ENCODE results near the gene NME1.

Gene NME1

GRCh38 chr17:51133365-51133764 is 20.0 kb upstream of the NME1 start:
- H2AFZ ChIP-seq = no peak overlapping the region
- H3K4me1 ChIP-seq = no peaks in the 10 kb centered on the region
- TF ChIP-seq CTCF (IDR thresholded peaks at IDR 0.05) = no peak
- no peak overlapping the region for H3K9ac ChIP-seq
- H3K27me3 ChIP-seq (ENCODE audit: control insufficient read depth, insufficient read depth, low read length) = no peaks in the 10 kb centered on the region
- no peaks in the 10 kb centered on the region for H3K9me3 ChIP-seq (ENCODE audit: control insufficient read depth, low read length)
- H3K4me2 ChIP-seq (ENCODE audit: low read length) = no peak overlapping the region
- no peak overlapping the region for H3K4me3 ChIP-seq (ENCODE audit: low read depth, low read length)
- no peaks in the 10 kb centered on the region for H3K36me3 ChIP-seq (ENCODE audit: control insufficient read depth, insufficient read depth, low read length)
- no peak overlapping the region for H3K27ac ChIP-seq
- H3K79me2 ChIP-seq = no peaks in the 10 kb centered on the region

GRCh38 chr17:51135956-51136355 is 17.4 kb upstream of the NME1 start:
- Histone ChIP-seq H3K9ac (no peak overlapping the region), H3K27ac (no peak overlapping the region), H3K36me3 (ENCODE audit: control insufficient read depth, insufficient read depth, low read length) (no peaks in the 10 kb centered on the region), H2AFZ (no peak overlapping the region), H3K4me1 (no peaks in the 10 kb centered on the region), H3K79me2 (no peaks in the 10 kb centered on the region), H3K9me3 (ENCODE audit: control insufficient read depth, low read length) (no peaks in the 10 kb centered on the region), H3K4me2 (ENCODE audit: low read length) (no peak overlapping the region), H3K4me3 (ENCODE audit: low read depth, low read length) (no peak overlapping the region), H3K27me3 (ENCODE audit: control insufficient read depth, insufficient read depth, low read length) (no peaks in the 10 kb centered on the region)
- TF ChIP-seq CTCF (IDR thresholded peaks at IDR 0.05) = no peak

- TF ChIP-seq CTCF (IDR thresholded peaks at IDR 0.05) = no peak
These were observed 10.8 kb upstream of the NME1 start for GRCh38 chr17:51142597-51142996.

GRCh38 chr17:51144266-51145022 is 8.9 kb upstream of the NME1 start:
- Histone ChIP-seq H3K27ac (no peak overlapping the region), H3K9me3 (ENCODE audit: control insufficient read depth, low read length) (no peaks in the 10 kb centered on the region), H2AFZ (no peak overlapping the region), H3K27me3 (ENCODE audit: control insufficient read depth, insufficient read depth, low read length) (no peaks in the 10 kb centered on the region), H3K79me2 (no peaks in the 10 kb centered on the region), H3K4me2 (ENCODE audit: low read length) (no peak overlapping the region), H3K9ac (no peak overlapping the region), H3K4me3 (ENCODE audit: low read depth, low read length) (no peak overlapping the region), H3K4me1 (no peaks in the 10 kb centered on the region), H3K36me3 (ENCODE audit: control insufficient read depth, insufficient read depth, low read length) (no peaks in the 10 kb centered on the region)
- TF ChIP-seq CTCF (IDR thresholded peaks at IDR 0.05) = no peak

More at GRCh38 chr17:51142597-51142996, 10.8 kb upstream of the NME1 start:
- Histone ChIP-seq H3K4me3 (ENCODE audit: low read depth, low read length) (no peak overlapping the region), H3K79me2 (no peaks in the 10 kb centered on the region), H3K9ac (no peak overlapping the region), H3K27me3 (ENCODE audit: control insufficient read depth, insufficient read depth, low read length) (no peaks in the 10 kb centered on the region), H3K27ac (no peak overlapping the region), H2AFZ (no peak overlapping the region), H3K9me3 (ENCODE audit: control insufficient read depth, low read length) (no peaks in the 10 kb centered on the region), H3K36me3 (ENCODE audit: control insufficient read depth, insufficient read depth, low read length) (no peaks in the 10 kb centered on the region), H3K4me2 (ENCODE audit: low read length) (no peak overlapping the region), H3K4me1 (no peaks in the 10 kb centered on the region)

- no peaks in the 10 kb centered on the region for H3K79me2 ChIP-seq
- no peak overlapping the region for H3K9ac ChIP-seq
- H2AFZ ChIP-seq = no peak overlapping the region
- peaks cover 2% of the 10 kb centered on the region for H3K4me1 ChIP-seq
- no peak overlapping the region for H3K4me2 ChIP-seq (ENCODE audit: low read length)
- H3K36me3 ChIP-seq (ENCODE audit: control insufficient read depth, insufficient read depth, low read length) = no peaks in the 10 kb centered on the region
- H3K27me3 ChIP-seq (ENCODE audit: control insufficient read depth, insufficient read depth, low read length) = no peaks in the 10 kb centered on the region
- H3K4me3 ChIP-seq (ENCODE audit: low read depth, low read length) = no peak overlapping the region
- H3K27ac ChIP-seq = no peak overlapping the region
- H3K9me3 ChIP-seq (ENCODE audit: control insufficient read depth, low read length) = no peaks in the 10 kb centered on the region
- no peak for TF ChIP-seq CTCF (IDR thresholded peaks at IDR 0.05)
These were observed 5.7 kb upstream of the NME1 start for GRCh38 chr17:51147650-51148049.

All from parathyroid adenoma (tissue), 2 donors.